Osteoblast (primary cell): ENCODE results near the gene GM2A. TPM values are rescaled to one million over a fixed set of nuclear protein-coding genes. Genes with fewer than 3 reads are reported as not detected.
A peak's percentile ranks its signal among the peaks of the same experiment; 100 is the strongest.

Experiments used
- DNase-seq: peaks from one replicate; pipeline ENCODE4 v3.0.0; 2011; ENCODE audit warnings: low spot score, mixed read lengths; ENCODE audit not compliant: insufficient read length; ENCODE audit errors: missing footprints
- H2AFZ ChIP-seq: 2 replicates; pipeline ENCODE4 v1.6.0; 2011; ENCODE audit warnings: mild to moderate bottlenecking, low read length
- H3K27ac ChIP-seq: 2 replicates; pipeline ENCODE4 v1.5.1; 2011; ENCODE audit warnings: mild to moderate bottlenecking, low read depth, low read length, moderate library complexity
- H3K27me3 ChIP-seq: 2 replicates; pipeline ENCODE4 v1.6.0; 2012; ENCODE audit warnings: mild to moderate bottlenecking, control low read depth, inconsistent platforms, low read length, moderate library complexity; ENCODE audit not compliant: insufficient read depth
- H3K36me3 ChIP-seq: 2 replicates; pipeline ENCODE4 v1.5.1; 2011; ENCODE audit warnings: mild to moderate bottlenecking, low read length, control low read depth, moderate library complexity; ENCODE audit not compliant: insufficient read depth
- H3K4me1 ChIP-seq: 2 replicates; pipeline ENCODE4 v1.5.1; 2011; ENCODE audit warnings: mild to moderate bottlenecking, low read length, control low read depth, moderate library complexity; ENCODE audit not compliant: insufficient read depth
- H3K4me2 ChIP-seq: 2 replicates; pipeline ENCODE4 v1.6.0; 2011; ENCODE audit warnings: mild to moderate bottlenecking, low read length; ENCODE audit not compliant: insufficient read depth
- H3K4me3 ChIP-seq: fragments of 200-600 bp; sonication (generic); 3 replicates; pipeline ENCODE4 v1.5.1; 2012; ENCODE audit warnings: mild to moderate bottlenecking, low read length, inconsistent platforms; ENCODE audit not compliant: insufficient read depth
- H3K79me2 ChIP-seq: 2 replicates; pipeline ENCODE4 v1.6.0; 2012; ENCODE audit warnings: mild to moderate bottlenecking, low read length, control low read depth, inconsistent platforms; ENCODE audit not compliant: insufficient read depth
- H3K9me3 ChIP-seq: 2 replicates; pipeline ENCODE4 v1.5.1; 2011; ENCODE audit warnings: low read depth, low read length, control low read depth
- H4K20me1 ChIP-seq: 2 replicates; pipeline ENCODE4 v1.6.0; 2012; ENCODE audit warnings: mild to moderate bottlenecking, low read length, control low read depth; ENCODE audit not compliant: insufficient read depth
- CTCF ChIP-seq: IDR thresholded peaks from 2 replicates; pipeline ENCODE4 v1.5.1; 2011; ENCODE audit warnings: mild to moderate bottlenecking, low read depth, low read length, moderate library complexity; ENCODE audit errors: extremely low read depth
- total RNA-seq: library from RNA; depleted of rRNA; stranded (reverse); fragments of >200 nt; gene quantifications from 2 replicates; pipeline ENCODE4 v1.2.3, GENCODE V29; 2012

Gene GM2A
- total RNA-seq, 1 donor, result 35.5 TPM

GRCh38 chr5:151317871-151318270, 64.9 kb downstream of the GM2A start:
- no peak overlapping the region for H3K4me3 ChIP-seq
- H2AFZ ChIP-seq, result no peak overlapping the region
- H3K4me2 ChIP-seq, result no peak overlapping the region
- H3K4me1 ChIP-seq, result no peaks in the 10 kb centered on the region
- no peak overlapping the region for H3K27ac ChIP-seq
- no peaks in the 10 kb centered on the region for H4K20me1 ChIP-seq
- no peak for TF ChIP-seq CTCF
- H3K9me3 ChIP-seq, result no peaks in the 10 kb centered on the region
- H3K79me2 ChIP-seq, result no peaks in the 10 kb centered on the region
- H3K27me3 ChIP-seq, result no peaks in the 10 kb centered on the region
- DNase-seq, result no peak
- no peaks in the 10 kb centered on the region for H3K36me3 ChIP-seq

- DNase-seq, result peak; percentile 87
- no peak overlapping the region for H2AFZ ChIP-seq
- no peaks in the 10 kb centered on the region for H3K79me2 ChIP-seq
Observed at GRCh38 chr5:151318850-151319732, 66.1 kb downstream of the GM2A start.

More at GRCh38 chr5:151318850-151319732, 66.1 kb downstream of the GM2A start:
- H3K4me1 ChIP-seq, result no peaks in the 10 kb centered on the region
- H3K4me3 ChIP-seq, result no peak overlapping the region
- no peak overlapping the region for H3K27ac ChIP-seq
- H3K36me3 ChIP-seq, result no peaks in the 10 kb centered on the region
- no peak overlapping the region for H3K4me2 ChIP-seq
- H4K20me1 ChIP-seq, result no peaks in the 10 kb centered on the region
- H3K9me3 ChIP-seq, result no peaks in the 10 kb centered on the region
- peak; percentile 25 for TF ChIP-seq CTCF
- no peaks in the 10 kb centered on the region for H3K27me3 ChIP-seq

Other genes starting within 250 kb of the GM2A start
- gene GPX3, start 232.6 kb upstream of the GM2A start, total RNA-seq, result 8.8 and 9.8 TPM in 2 replicates
- 66.3 and 85.8 TPM in 2 replicates for gene TNIP1, start 172.2 kb upstream of the GM2A start, total RNA-seq
- 343 and 353 TPM in 2 replicates for gene ANXA6, start 95.4 kb upstream of the GM2A start, total RNA-seq
- gene CCDC69, start 29.1 kb upstream of the GM2A start, total RNA-seq, result 10.5 and 10.9 TPM in 2 replicates
- not detected in 2 replicates for gene SLC36A3, start 50.6 kb downstream of the GM2A start, total RNA-seq
- gene SLC36A2, start 94.4 kb downstream of the GM2A start, total RNA-seq, result not detected in 2 replicates
- gene SLC36A1, start 194.4 kb downstream of the GM2A start, total RNA-seq, result 19.5 and 22.7 TPM in 2 replicates